Measurements from ENCODE around the gene NPHP4.

Gene NPHP4

GRCh38 chr1:5827516-5827915 lies 164.7 kb downstream of the NPHP4 start:
- H3K4me3 ChIP-seq (ENCODE audit: low read depth, low read length): no peak overlapping the region
- DNase-seq (ENCODE audit: low read depth): no peak
- TF ChIP-seq CTCF (IDR thresholded peaks at IDR 0.05; ENCODE audit: control insufficient read depth, extremely low read depth, insufficient read depth): no peak

- DNase-seq (ENCODE audit: low read depth): no peak
- TF ChIP-seq CTCF (IDR thresholded peaks at IDR 0.05; ENCODE audit: control insufficient read depth, extremely low read depth, insufficient read depth): no peak
- H3K4me3 ChIP-seq (ENCODE audit: low read depth, low read length): no peak overlapping the region
Observed at GRCh38 chr1:5826601-5827000, 165.6 kb downstream of the NPHP4 start.

DNA sequence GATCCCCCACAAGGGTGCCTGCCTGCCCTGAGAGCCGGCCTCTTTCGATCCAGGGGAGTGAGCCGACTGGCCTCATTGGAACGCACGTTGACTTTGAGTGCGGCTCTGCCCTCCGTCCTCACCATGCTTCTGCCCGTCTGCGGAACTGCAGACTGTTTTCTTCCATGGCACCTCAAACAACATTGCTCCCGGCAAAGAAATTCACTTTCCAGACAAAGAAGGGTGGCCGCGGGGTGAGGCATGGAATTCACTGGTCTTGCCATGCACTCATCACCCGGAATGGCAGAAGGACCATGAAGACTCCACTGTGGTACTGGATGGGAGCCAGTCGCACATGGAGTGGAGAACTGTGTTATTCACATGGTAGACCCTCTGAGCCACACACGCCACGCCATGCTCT lies 169.5 kb downstream of the NPHP4 start:
- DNase-seq (ENCODE audit: low read depth): no peak
- no peak for TF ChIP-seq CTCF (IDR thresholded peaks at IDR 0.05; ENCODE audit: control insufficient read depth, extremely low read depth, insufficient read depth)
- no peak overlapping the region for H3K4me3 ChIP-seq (ENCODE audit: low read depth, low read length)

DNA sequence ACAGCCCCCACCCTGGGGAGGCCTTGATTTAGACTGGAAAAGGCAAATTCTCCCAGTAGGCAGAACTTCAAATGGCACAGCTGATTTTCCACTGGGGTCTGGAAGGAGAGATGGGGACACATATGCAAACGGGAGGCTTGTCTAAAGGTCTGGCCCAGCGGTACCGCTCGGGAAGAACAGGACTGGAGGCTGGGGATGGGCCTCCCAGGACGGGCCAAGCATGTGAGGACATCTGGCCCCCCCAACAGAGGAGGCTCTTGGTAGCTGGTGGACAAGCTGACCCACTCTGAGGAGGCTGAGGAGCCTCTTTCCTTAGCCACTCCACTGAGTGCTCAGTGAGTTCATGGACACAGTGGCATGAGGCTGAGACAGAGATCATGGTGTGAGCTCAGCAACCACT lies 170.0 kb downstream of the NPHP4 start:
- no peak for DNase-seq (ENCODE audit: low read depth)
- no peak overlapping the region for H3K4me3 ChIP-seq (ENCODE audit: low read depth, low read length)
- no peak for TF ChIP-seq CTCF (IDR thresholded peaks at IDR 0.05; ENCODE audit: control insufficient read depth, extremely low read depth, insufficient read depth)

DNA sequence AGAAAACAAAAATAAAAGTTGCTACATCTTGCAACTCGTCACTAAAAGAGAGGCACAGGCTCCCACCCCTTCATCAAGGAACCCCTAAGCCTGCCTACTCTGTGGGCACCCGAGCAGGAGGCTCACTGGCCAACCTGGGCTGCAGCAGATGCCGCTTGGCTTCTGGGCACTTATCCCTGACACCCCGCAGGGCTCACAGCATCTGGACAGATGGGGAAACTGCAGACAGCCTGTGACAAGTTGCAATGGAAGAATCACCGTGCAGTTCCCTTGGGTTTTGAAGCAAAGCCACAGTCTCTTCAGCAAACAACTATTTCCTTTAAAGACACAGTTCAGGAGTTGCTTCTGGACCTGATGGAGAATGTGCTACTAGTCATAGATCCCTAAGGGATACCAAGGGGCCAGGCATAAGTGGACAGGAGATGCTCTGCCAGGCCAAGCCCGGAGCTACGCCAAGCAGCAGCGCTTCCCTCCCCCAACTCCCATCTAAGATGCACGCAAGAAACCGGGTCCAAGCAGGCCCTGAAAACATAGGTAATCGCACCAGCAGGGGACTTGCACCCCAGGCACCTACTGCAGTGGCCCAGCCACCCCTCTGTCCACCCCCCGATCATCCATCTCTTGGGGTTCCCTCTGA lies 170.6 kb downstream of the NPHP4 start:
- no peak for TF ChIP-seq CTCF (IDR thresholded peaks at IDR 0.05; ENCODE audit: control insufficient read depth, extremely low read depth, insufficient read depth)
- H3K4me3 ChIP-seq (ENCODE audit: low read depth, low read length): no peak overlapping the region
- no peak for DNase-seq (ENCODE audit: low read depth)

GRCh38 chr1:5820026-5820421 lies 172.2 kb downstream of the NPHP4 start:
- DNase-seq (ENCODE audit: low read depth): no peak
- no peak overlapping the region for H3K4me3 ChIP-seq (ENCODE audit: low read depth, low read length)
- TF ChIP-seq CTCF (IDR thresholded peaks at IDR 0.05; ENCODE audit: control insufficient read depth, extremely low read depth, insufficient read depth): no peak

GRCh38 chr1:5819391-5820025 lies 172.7 kb downstream of the NPHP4 start:
- TF ChIP-seq CTCF (IDR thresholded peaks at IDR 0.05; ENCODE audit: control insufficient read depth, extremely low read depth, insufficient read depth): no peak
- H3K4me3 ChIP-seq (ENCODE audit: low read depth, low read length): no peak overlapping the region
- no peak for DNase-seq (ENCODE audit: low read depth)
